GM19324 (cell line): ENCODE data around the gene RAC3.
A peak's percentile ranks its signal among the peaks of the same experiment; 100 is the strongest.

Source experiments
- ATAC-seq: cut with Tn5 transposase; IDR thresholded peaks from one replicate; pipeline ENCODE4 v1.9.1; 2021; ENCODE audit warnings: mild to moderate bottlenecking, moderate library complexity; ENCODE audit not compliant: unreplicated experiment, low FRiP score

The RAC3 gene

DNA sequence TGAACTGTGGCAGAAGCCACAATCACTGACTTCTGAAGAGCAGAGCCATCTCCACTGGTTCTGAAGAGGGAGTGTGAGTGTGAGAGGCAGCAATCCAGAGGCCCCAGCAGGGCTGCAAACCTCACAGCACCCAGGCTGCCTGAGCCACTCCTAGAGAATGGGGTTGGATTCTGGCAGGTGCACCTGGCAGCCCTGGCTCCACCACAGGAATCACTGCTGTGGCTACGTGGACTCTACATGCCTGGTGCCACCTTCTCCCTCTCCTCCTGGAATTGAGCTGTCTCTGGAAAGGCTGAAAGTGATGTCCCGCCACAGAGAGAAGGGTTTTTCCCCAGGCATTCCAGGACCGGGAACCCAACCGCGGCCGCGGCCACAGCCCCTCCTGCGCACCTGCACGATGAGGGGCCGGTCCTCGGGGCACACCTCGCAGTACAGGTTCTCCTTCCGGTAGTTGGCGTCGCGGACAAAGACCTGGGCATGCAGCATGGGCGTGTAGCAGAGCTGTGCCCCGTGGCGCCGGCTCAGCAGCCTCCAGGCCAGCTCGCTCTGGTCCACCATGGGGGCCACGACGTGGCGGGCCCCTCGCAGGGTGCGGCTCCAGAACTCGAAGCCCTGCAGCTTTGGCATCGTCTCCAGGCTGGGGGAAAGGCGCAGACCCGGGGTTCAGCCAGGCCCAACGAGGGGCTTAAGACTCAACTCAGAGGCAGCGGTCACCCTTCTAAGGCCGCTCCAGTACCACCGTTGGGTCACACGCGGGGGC is 33.1 kb downstream of the RAC3 start:
- ATAC-seq = no peak

DNA sequence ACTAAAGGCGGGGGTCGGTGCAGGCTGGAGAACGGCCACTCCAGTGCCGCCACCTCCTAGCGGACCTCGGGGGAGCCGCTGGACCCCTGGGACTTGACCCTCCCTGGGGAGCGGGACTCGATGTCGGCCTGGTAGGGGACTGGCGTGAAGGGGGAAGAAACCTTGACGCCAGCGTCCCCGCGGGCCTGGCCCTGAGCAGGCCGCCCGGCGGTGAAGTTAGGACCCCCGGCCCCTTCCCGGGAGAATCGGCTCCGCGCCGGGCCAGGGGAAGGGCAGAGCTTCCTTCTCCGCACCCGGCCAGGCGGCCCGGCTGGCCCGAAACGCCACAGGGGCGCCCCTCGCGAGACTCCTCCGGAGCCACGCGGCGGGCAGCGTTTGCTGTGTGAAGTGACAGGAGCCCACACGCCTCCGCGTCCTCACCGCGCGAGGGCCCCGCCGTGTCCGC is 33.7 kb downstream of the RAC3 start:
- peak; percentile 31 for ATAC-seq

DNA sequence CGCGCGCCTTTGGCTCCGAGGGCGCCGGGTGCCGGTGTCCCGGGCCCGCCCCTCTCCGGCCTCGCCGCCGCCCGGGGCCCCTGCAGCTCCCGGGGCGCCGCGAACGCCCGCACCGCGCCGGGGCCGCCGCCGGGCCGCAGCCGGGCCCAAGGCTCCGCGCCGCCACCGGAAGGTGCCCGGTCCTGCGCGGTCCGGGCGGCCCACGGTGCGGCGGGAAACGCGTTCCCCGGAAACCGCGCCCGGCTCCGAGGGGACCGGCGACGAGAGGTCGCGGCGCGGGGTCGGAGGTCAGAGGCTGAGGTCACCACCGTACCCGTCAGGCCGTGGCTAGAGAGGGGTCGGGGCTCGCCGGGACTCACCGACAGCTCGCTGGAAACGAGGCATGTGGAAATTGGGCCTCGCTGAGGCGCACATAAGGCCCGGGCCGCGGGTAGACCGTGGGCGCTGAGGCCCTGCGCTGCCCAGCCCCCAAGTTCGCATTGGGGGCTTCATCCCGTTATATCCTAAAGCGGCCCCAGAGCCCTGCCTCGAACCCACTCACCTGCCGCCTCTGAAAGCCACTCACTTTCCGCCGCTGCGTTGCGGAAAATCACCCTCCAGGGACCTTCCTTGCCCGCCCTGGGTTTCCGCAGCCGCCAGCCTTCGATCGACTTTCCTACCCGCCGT is 34.3 kb downstream of the RAC3 start, which contains the start of gene DUS1L:
Gene DUS1L (minus strand): TSS at position 167 of the 666 bp plus-strand sequence. CDS start 745 bp downstream, outside the sequence.
- peak; percentile 77 for ATAC-seq

DNA sequence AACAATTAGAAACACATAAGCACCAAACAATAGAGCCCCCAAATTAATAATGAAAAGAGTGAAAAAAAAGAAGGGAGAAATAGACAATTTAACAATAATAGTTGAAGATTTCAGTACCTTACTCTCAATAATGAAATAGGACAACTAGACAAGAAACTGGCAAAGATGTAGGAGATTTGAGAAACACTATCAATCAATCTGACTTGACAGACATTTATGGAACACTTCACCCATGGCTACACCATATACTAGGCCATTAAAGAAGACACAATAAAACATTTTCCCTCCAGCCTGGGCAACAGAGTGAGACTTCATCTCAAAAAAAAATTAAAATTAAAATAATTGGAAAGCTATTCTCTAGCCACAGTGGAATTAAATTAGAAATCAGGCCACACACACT is 39.1 kb downstream of the RAC3 start:
- no peak for ATAC-seq

DNA sequence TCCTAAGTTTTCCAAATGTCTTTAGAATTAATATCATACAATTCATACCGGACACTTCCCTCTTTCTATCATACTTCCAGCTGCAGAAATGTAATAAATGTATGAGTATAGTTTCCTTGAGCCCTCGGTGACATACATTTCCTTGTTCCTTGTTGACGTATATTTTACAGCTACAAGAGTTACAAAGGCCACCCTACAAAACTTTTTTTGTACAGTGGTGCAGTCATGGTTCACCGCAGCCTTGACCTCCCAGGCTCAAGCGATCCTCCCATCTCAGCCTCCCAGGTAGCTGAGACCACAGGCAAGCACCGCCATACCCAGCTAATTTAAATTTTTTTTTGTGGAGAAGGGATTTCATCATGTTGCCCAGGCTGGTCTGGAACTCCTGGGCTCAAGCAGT is 41.3 kb downstream of the RAC3 start:
- no peak for ATAC-seq

DNA sequence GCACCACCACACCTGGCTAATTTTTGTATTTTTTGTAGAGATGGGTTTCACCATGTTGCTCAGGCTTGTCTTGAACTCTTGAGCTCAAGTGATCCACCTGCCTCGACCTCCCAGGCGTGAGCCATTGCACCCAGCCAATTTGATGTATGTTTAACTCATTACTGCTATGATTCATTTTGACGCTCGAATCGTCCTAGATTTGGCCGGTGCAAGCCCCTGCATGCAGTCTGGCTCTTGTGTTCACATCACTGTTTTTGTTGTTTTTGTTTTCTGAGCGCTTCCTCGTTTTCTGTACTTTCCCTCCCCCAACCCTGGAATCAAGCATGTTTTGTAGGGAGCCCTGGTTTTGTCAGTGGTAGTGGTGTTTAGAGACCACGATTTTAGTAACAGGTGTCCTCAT is 42.0 kb downstream of the RAC3 start:
- no peak for ATAC-seq

DNA sequence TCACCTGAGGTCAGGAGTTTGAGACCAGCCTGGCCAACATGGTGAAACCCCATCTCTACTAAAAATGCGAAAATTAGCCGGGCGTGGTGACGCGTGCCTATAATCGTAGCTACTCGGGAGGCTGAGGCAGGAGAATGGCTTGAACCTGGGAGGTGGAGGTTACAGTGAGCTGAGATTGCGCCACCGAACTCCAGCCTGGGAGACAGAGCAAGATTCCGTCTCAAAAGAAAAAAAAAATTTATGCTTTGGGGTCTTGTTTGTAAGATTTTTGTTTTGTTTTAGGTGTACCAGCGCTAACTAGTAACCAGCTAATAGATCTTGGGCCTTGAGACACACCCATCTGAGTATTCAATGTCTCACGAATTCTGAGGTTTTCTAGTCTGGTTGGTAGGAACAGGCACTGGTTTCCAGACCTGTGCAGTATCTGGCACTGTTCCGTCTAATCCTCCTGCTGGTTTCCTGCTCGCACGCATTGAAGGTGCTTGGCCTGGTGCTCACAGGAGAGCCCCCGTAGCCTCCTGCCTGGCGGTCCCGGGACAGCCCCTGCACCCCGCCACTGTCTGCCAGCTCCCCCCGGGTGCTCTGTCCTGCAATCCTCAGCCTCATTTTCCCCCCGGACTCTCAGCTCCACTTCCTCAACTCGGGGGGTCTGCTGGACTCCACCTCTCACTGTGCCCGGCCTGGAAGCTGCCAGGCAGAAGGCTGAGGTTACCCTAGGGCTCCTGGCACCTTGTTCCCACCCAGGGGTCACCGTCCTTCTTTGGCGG is 44.7 kb downstream of the RAC3 start:
- no peak for ATAC-seq

DNA sequence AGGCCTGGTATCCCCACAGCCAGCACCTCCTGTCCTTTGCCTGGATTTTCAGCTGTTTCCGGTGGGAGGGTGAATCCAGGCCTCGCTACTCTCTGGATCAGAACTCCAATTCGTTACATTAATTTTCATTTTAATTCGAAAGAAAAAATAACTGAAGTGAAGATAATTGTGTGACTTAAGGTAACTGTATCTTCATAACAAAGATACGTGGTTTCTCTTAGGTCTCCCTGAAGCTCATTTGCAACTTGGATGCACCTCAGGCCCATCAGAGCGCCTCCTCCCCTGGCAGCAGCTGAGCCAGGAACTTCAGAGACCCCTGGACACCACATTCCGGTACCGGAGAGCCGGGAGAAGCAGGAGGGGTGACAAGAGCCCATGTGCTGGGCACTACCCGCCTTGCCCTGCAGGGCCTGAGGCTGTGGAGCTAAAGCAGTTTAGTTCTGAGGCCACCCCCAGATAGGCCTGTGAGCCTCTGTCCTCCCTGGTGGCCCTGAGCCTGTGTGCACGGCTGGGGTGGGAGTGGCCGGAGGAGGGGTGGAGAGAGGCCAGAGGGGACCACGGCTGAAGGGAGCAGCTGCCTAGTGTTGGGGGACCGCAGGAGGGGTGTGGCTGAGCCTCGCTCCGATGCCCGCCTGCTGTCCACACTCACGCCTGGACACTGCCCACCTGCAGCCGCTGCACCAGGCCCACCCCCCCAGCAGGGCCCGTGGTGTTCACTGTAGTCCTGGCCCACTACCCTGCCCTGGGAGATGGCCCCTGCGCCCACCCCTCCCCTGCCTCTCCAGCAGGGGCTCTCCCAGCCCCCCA is 45.5 kb downstream of the RAC3 start:
- no peak for ATAC-seq

DNA sequence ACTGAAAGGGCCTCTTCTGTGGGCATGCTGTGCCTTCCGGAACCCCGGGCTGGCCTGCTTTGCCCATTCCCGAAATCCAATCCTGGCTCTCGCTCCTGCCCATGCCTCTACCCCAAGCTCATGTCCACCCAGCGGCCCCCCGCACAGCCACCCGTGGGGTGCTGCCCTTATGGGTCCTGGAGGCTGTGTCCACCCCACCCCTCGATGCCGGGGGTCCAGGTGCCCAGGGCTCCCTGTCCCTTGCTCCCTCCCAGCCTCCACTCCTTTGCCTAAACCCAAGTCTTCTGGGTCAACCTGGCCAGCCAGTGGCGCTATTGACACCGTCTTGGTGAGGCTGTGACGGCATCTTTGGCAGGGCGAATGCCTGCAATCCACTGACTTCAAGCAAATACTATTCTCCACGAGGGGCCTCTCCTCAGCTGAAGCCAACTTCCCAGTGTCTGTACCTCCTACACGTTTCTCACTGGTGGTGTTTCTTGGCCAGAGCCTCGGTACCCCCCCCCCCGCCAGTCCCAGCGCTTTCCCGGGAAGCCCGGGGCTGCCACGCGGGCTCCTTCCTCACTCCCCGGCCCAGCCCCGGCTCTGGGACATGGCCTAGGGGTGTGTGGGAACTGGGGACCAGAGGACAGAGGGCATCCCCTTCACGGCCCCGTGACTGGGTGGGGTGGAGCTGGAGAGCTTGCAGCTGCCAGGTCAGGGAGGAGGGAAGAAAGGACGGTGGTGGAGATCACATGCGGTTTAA is 46.3 kb downstream of the RAC3 start:
- no peak for ATAC-seq

DNA sequence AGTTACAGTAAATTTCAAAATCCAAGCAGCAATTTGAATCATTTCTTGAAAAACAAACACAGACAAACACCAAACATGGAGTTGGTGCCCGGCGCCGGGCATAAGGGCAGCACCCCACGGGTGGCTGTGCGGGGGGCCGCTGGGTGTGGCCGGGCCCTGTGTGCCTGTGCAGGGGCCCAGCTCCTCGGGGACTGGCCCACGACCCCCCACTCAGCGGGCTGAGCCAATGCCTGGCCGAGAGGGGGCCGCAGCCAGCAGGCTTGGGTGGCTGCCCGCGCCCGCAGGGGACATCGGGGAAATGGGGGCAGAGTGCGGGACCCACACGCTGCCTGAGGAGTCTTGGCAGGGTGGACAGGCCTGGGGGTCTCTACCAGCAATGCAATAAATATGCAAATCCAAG is 47.0 kb downstream of the RAC3 start:
- ATAC-seq = no peak

DNA sequence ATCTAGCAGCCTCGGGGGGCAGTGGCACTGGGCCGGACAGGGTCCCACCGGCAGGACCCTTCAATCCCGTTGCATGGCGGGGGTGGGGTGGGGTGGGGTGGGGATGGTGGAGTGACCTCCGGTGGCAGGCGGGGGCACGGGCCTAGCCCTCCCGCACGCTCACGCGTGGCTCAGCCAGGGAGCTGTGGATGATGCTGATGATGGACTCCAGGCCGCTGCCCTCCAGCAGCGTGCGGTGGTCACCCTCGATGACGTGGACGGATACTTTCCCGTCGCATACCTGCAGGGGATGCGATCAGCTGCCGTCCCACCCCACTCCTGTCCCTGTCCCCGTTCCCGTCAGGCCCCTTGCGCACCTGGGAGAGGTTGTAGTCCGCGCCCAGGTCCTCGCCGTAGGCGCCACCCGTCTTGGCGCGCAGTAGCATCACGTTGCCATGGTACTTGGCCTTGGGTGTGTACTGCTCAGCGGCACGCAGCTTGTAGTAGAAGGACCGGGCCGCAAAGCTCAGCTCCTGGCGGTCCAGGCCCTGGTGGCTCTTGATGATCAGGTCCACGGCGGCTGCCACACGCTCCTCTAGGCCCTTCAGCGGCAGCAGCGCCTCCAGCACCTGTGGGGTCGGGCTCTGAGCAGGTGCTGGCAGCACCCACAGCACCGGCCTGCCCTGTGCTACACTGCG is 47.7 kb downstream of the RAC3 start:
- no peak for ATAC-seq

DNA sequence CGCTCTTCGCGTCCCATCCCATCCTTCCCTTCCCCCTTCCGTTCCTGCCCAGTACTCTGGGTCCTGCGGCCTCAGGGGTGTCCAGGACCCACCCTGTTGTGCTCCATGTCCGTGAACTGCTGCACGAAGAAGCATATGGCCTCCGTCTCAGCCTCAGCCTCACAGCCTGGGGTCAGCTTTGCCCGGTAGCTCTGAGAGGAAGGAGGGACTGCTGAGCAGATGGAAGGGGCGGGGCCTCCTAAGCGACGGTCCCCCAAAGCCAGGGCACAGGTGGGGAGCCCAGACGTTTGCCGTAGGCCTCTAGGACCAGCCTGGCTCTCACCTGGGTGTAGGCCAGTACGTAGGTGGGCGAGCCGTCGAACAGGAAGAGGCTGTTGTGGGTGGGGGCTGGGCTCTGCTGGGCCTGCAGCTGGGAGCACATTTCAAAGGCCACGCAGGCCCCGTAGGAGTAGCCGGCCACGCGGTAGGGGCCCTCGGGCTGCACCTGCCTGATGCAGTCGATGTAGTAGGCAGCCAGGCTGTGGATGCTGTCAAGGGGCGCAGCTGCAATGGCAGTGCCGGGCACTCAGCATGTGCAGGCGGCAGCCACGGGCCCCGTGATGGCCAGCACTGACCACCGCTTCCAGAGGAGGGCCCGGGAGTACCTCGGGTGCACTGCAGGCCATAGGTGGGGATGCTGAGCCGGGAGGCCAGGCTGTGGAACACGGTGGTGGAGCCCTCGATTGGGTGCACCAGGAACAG is 48.7 kb downstream of the RAC3 start:
- ATAC-seq = no peak

DNA sequence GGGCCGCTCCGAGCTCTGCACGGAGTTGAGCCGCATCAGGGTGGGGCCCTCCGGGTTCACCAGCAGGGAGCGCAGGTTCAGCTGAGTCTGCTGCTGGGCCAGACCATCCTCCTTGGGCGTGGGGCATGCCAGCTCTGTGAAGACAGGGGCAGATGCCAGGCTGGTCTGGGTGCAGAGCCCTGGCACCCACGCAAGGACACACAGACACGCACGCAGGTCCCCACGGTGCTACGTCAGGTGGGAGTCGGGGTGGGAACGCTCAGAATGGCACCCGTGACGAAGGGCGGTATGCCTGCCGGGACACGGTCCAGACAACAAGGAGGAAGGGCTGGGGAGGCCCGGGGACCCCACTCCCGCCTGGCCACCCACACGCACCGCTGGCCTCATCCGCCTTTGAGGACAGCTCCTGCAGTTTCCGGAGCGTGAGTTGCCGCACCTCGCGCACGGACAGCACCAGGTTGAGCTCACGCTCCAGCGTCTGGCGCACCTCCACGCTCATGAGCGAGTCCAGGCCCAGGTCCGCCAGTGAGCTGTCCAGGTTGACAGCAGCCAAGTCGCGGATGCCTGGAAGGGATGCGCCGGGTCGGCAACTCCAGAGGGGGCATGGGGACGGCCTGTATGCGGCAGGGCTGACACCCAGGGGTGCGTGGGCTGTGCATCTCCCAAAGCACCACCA is 49.4 kb downstream of the RAC3 start:
- ATAC-seq = no peak

DNA sequence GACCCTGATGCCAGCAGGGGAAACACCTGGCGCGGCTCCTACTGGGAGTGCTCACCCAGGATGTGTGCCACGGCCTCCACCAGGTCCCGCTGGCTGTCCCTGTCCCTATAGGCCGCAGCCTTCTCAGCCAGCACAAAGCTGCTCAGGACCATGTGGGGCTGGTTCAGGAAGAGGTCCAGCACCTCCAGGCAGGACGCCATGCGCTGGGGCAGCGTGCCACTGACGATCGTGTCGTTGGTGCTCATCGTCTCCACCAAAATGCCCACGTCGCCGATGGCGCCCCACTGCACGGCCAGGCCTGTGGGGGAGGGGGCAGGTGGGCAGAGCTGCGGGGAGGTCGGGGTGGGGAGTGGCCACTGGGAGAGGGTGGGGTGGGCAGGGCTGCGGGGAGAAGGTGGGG is 50.1 kb downstream of the RAC3 start:
- no peak for ATAC-seq

DNA sequence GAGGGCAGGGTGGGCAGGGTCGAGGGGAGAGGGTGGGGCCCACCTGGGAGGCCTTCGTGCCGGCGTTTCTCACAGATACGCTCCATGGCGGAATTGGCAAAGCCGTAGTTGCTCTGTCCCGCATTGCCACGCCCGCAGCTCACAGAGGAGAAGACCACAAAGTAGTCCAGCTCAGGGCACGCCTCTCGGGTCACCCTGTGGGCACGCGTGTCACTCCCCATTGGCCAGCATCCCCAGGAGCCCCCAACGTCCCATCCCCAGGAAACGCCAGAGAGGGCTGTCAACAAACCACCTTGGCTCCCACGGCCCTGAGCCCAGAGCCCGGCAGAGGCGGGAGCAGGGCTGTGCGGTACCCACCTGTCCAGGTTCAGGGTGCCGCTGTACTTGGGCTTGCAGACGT is 50.5 kb downstream of the RAC3 start:
- ATAC-seq = no peak

DNA sequence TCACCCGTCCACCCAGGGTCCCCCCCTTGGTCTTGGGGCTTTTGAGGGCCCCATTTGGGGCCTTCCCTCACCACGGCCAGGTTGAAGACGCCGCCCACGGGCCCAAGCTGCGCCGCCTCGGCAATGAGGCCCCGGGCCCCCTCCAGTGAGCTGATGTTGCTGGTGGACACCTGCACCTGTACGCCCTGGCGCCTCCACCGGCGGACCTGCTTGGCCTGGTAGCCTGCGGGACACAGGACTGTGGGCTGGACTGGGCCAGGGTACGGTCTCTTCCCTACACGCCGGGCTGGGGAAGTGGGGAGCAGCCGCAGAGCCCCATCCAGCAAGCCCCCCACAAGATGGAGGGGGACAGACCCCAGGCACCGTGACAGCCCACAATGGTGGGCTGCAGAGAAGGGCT is 51.0 kb downstream of the RAC3 start:
- ATAC-seq = no peak

DNA sequence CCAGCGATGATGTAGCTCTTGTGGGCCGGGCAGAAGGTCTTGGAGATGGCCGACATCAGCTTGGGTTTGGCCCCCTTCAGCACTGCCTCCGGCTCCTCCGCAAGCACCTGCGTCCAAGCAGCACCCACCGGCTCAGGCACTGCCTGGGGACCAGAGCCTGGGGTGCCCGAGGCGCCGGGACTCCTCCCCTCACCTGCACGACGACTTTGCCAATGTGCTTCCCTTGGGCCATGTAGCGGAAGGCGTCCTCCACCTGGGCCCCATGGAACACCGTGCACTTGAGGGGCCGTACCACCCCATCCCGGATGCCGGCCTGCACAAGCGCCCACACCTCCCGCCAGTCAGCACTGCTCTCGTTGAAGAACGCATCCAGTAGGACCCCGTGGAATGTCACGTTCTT is 51.5 kb downstream of the RAC3 start:
- no peak for ATAC-seq
